ENCODE measurements around the gene EFCAB12.
A peak's percentile ranks its signal among the peaks of the same experiment; 100 is the strongest.
"Not testable (repeated sequence)": the region's sequence is repeated elsewhere in the genome, so short reads cannot be mapped to it uniquely, and the experiment has no call there.

The EFCAB12 gene

DNA sequence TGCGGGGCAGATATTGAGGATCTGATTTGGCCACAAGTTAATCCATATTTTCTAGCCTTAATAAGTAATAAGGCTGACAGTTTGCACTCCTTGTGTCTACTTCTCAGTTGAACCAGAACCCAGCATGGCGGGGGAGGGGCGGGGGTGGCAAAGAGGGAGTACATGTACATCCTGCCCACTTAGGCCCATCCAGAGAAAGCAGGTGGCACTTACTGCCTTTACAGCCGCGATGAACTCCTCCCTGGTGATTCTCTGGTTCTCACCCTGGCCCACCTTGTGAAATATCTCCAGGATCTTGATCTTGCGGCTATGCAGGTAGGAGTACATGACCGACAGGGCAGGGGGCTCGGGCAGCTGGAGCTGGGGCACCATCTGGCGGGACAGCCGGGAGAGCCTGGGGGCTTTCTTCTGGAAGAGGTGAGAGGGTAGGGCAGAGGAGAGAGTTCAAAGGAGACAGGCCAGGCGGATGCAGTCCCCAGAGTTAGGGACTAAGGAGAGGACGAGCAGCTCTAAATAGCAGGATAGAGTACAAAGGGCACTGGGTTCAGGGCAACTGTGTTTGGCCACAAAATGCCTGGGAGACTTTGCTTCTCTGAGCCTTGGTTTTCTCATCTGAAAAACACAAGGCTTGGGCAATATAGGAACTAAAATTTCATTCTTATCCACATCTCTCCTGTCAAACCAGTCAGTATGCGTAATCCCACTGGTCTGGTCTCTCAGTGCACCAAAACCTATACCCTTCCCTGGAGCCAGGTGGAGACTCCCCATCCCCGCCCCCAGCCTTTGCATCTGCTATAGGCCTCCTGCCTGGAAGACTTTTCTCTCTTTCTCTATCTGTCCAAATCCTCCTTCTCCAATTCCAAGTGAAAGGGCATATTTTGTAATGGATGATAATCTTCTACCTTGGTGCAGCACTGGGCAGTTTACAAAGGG lies 10.1 kb downstream of the EFCAB12 start:
- DNase-seq, result no peak

DNA sequence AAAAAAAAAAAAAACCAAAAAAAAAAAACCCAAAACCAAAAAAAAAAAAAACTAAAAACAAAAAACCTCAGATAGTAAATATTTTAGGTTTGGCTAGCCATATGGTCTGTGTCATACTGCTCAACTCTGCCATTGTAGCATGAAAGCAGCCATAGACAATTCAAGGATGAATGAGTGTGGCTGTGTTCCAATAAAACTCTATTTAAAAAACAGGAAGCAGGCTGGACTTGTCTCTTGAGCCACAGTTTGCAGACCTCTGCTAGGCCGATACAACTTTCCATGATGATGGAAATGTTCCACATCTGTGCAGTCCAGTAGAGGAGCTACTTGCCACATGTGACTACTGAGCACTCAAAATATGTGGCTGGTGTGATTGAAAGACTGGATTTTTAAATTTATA lies 11.1 kb downstream of the EFCAB12 start:
- no peak for DNase-seq

DNA sequence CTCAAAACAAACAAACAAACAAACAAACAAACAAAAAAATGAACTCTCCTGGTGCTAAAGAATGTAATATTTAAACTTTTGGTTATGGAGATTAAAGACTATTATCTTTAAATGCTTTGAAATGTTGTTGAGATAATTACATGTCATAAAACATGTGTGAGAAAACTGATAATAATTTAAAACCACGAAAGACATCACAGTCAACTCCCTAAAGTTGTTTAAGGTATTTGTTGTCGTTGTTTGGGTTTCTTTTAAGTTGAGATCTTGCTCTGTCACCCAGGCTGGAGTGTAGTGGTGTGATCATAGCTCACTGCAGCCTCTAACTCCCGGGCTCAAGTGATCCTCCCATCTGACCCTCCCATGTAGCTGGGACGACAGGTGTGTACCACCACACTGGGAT lies 12.0 kb downstream of the EFCAB12 start:
- no peak for DNase-seq

DNA sequence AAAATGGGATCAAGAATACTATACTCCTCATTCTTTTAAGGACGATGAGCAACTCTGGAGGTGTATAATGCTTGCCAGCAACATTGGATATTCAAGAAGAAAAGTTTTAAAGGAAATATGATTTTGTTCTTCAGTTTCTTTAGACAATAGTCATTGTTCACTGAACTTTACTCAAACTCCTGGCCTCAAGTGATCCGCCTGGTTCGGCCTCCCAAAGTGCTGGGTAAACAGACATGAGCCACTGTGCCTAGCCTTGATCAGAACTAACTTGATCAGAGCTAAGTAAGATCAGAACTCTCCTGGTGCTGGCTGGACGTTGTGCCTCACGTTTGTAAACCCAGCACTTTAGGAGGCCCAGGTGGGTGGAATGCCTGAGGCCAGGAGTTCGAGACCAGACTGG lies 12.6 kb downstream of the EFCAB12 start:
- DNase-seq, result no peak

DNA sequence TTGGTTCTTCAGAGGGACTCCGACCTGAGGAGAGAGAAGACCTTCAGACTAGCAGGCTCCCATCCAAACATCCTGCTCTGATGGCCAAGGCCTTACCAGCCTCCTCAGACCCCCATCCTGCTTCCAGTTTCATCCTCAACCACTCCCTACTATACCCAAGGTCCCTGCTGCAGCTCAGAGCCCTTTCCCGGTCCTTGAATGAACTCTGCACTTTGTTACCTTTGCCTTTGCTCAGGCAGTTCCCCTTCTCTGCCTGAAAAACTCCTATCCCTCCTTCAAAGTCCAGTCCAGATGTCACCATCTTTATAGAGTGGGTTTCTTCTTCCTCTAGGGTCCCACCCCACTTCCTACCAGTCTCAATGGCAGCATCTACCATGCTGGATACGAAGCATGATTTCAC lies 13.1 kb downstream of the EFCAB12 start:
- DNase-seq, result no peak

DNA sequence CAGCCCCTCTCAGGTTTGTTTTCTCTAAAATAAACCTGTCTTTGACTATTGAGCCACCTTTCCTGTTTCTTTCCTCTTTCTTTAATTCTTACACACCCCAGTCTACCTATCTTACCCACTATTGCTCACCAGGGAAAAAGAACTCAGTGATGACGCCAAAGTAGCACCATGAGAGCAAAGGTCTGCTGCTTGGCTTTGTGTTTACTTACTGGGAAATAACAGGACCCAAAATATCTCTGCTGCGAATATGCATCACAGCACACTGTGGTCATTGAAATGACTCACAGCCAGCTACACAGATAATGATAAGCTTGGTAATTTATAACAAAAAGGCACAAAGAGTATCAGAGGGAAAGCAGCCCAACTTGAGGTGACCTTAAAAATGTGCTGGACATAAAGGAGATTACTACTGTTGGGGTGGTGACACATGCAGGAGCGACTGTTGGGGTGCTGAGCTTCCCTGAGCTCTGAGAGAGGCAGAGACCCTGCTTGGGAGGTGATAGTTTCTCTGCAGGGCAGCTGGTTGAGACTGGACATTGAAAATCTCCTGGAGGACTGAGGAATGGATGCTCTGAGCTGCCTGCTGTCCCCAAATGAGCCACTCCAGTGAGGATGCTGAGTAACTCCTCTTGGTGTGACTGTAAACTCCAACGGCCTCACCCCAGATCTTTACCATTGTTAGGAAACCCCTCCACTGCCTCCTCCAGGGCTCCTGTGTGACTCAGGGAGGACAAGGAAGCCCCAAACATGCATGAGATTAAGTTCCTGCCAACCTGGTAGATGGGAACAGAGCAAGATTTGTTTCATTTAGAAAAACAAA lies 14.5 kb downstream of the EFCAB12 start:
- no peak for DNase-seq

DNA sequence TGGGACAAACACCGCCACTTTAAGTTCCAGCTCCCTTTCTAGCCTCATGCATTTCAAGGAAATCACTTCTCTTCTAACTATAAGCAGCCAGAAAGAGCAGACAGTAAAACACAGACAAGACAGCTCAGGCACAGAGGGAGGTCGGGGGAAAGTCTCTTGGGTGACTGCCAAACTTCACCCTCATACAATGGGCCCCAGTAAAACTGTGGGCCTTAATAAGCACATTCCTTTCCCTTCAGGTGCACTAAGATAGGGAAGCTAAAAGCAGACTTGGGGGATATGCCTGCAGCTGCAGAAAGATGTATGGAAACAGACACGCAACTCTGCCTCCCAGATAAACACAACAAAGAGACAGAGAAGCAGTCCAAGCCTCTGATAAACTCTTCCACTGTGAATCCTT lies 15.2 kb downstream of the EFCAB12 start:
- not testable (repeated sequence) for DNase-seq

DNA sequence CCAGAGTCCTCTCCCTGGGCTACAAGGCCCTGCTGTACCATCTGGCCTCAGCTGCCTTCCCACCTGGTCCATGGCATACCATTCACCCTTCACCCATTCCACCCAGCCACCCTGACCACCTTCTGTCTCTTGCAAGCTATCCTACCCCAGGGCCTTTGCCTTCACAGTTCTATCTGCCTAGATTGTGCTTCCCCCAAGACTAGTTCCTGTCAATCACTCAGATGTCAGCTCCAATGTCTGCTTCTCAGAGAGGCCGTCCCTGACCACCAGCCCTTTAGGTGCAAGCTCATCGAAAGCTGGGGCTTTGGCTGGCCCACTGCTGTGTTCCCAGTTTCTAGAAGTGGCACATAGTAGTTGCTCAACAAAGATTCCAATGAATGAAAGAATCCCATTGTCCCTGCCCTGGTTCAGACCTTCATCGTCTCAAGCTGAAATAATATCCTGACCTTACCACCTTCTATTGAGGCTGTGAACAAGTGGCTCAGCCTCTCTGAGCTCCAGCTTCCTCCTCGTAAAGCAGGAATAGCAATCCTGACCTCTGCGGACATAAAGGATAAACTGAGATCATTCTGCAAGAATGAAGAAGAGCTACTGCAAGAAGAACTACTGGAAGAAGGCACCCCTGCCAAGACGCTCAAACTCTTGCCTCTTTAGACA lies 15.8 kb downstream of the EFCAB12 start:
- DNase-seq, result no peak

DNA sequence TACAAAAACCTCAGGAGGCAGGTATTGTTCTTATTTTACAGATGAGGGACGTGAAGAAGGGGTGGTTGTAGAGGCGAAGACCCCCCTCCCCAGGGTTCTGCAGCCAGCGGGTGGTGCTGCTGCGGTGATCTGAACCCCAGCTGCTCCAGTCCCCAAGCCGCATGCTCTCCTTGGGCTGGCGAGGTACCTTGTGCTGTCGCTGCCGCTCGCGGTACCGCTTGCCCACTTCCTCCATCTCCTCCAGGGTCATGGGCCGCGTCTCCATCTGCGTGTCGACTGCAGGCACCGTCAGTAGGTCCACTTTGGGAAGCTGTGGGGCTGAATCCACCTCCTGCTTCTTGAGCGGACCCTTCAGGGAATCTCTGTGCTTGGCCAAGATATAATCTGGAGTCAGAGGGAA lies 17.5 kb downstream of the EFCAB12 start:
- DNase-seq, result no peak

DNA sequence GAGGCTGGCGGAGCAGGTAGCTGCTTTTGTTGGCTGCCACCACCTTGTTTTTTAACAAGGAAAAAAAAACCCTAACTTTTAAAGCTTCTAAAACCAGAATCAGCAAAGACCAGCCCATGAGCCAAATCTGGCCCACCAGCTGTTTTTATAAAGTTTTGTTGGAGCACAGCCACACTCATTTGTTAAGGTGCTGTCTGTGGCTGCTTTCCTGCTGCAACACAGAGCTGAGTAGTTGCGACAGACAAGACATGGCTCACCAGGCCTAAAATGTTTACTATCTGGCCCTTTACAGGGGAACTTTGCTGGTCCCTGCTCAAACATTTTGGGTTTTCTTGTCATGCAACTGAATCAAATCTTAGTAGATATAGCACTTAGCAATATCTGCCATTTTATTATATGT lies 18.9 kb downstream of the EFCAB12 start:
- DNase-seq, result no peak

DNA sequence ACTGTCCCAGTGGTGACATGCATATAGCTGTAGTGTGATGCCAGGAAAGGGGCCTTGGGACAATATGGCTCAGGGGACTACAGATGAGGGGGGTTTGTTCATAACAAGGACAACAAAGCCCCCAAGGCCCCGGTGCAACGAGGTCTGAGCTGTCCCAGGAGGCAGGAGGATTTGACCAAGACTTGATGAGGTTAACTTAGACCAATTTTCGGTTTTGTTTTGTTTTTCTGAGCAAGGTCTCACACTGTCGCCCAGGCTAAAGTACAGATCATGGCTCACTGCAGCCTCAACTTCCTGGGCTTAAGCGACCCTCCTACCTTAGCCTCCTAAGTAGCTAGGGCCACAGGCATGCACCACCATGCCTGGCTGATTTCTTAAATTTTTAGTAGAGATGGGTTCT lies 23.8 kb downstream of the EFCAB12 start:
- no peak for DNase-seq

DNA sequence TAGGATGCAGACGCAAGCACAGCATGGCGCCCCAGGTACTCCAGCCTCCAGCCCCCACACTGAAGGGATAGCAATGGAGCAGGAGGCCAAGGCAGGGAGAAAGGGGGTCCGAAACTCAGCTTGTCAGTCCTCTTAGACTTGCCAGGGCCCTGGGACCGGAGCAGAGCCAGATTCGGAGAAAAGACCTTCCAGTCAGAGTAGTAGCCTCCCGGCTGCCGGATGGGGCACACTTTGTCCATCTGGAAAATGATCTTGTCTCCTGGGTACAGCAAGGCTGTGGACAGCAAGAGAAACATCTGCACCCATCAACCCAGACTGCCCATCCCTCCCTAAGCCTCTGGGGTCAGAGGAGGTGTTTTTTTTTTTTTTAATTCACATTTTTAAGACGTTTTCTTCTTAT lies 24.3 kb downstream of the EFCAB12 start:
- no peak for DNase-seq

DNA sequence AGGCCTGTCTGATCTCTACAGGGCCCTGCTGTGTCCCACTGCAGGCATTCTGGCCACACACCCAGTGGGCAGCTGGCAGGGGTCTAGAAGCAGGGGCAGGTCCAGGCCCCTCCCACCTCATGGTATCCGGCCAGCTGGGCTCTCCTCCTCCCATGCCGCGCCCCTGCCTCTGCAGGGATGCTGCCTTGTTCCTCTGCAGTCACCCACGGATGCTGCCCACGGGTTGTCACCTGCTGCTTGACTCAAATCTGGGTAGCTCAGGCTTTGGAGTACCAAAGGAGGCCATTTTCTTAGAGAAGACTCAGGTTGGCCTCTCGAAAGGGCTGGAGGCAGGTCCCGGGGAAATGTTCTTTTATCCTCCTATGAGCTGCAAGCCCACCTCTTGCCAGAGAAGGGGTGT lies 25.0 kb downstream of the EFCAB12 start:
- no peak for DNase-seq

DNA sequence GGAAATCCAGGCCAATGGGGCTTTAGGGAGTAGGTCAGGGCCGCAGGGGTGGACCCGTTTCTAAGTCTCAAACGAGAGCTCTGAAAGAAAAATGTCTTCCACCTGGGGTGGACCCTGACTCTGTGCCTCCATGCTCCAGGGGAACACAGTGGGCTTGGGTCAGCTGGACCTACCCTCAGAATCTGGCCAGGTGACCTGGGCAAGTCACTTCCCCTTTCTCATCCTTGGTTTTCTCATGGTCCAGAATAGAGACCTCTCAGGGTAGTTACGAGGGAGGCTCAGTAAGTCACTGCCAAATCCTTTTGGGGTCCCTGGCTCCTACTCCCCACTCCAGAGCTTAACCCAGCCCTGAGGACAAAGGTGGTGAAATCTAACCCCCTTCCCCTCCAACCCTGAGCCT lies 25.8 kb downstream of the EFCAB12 start:
- DNase-seq, result no peak

DNA sequence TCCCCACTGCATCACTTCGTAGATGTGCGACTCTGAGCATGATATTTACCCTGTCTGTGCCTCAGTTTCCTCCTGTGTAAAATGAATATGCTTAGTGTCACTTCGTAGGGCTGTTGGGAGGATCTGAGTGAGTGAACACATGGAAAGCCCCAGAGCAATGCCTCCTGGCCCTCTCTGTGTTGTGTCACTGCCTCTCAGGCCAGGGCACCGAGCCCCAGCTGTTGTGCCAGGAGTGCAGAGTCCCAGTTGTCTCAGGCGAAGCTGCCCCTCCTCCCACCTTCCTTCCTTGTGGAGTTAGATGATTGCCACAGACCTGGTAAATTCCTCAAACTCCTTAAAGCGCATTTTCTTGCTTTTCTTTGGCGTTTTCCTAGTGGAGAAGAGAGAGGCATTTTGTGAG lies 26.2 kb downstream of the EFCAB12 start:
- no peak for DNase-seq

DNA sequence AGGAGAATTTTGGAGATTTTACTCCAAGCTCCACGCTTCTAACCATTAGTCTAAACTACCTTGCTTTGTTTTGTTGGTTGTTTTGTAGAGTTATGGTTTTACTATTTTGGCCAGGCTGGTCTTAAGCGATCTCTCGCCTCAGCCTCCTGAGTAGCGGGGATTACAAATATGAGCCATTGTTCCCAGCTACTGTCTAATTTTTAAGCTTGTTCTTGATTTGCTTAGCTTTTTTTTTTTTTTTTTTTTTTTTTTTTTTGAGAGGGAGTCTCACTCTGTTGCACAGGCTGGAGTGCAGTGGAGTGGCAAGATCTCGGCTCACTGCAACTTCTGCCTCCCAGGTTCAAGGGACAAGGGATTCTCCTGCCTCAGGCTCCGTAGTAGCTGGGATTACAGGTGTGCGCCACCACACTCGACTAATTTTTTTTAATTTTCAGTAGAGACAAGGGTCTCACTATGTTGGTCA lies 28.5 kb downstream of the EFCAB12 start:
- DNase-seq, result no peak

DNA sequence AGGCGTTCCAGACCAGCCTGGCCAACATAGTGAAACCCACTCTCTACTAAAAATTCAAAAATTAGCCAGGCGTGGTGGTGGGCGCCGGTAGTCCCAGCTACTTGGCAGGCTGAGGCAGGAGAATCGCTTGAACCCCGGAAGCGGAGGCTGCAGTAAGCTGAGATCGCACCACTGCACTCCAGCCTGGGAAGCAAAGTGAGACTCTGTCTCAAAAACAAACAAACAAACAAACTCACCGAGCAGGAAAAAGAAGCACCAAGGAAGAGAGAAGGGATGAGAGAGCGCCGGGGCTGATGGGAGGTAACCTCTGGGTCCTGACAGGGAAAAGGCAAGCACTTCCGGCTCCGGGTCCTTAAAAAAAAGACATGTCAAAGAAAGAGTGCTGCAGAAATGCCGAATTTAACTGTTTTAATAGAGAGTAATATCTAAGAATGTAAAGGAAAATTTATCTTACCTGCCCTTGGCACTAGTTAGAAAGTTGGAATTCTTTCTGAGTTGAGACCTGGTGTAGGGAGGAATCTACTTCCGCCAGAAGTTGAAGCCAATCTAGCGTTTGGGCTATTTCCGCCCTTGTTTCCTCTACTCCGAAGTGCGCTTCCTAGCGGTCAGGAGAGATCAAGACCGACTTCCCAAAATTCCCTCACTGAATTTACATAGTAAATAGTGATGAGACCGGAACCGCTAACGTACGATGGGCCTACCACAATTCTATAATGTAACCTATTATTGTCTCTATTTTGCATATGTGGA lies 29.1 kb downstream of the EFCAB12 start:
- DNase-seq, result peak; percentile 92

DNA sequence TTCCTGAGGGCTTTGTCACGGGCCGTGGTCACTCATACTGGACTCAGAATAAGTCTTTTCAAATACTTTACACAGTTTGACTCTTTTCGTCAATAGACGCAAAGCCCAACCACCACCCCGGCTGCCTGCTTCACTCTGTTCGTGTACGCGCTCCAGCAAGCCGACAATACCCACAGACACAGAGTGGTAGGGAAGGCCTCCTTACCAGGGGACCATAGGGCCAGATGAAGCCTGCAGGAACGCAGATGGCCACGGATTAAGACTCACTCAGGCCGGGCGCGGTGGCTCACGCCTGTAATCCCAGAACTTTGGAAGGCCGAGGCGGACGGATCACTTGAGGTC lies 29.7 kb downstream of the EFCAB12 start:
- no peak for DNase-seq

DNA sequence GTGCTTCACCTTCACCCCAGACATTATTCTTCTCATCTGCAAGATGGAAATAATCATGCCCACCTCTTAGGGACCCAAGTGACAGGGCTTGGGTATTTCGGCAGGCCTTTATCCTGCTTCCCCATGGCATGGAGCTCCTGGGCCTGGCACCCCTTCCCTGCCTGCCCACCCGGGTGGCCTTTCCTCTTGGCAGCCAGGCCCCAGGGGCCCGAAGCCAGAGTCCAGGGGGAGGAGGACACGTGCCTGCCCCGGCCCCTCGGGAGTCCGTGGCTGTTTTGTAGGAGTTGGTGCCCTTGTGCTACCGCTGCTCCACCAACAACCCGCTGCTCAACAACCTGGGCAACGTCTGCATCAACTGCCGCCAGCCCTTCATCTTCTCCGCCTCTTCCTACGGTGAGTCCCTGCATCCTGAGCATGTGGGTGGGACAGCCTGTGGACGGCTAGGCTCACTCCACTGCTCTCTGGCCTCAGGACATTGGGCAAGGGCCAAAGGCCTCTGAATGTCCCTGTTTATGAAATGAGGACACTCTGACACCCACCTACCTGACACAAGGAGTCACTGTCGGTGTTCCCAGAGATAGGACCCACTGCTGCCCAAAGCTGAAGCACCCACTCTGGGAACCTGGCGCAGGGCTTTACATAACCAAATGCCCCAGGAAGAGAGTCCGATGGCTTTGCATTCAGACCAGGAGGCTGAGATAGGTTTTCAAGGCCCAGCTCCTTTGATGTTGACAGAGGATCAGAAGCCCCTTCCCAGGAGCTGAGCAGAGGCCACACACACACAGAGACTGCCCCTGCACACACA lies 34.5 kb downstream of the EFCAB12 start:
- DNase-seq, result not testable (repeated sequence)

DNA sequence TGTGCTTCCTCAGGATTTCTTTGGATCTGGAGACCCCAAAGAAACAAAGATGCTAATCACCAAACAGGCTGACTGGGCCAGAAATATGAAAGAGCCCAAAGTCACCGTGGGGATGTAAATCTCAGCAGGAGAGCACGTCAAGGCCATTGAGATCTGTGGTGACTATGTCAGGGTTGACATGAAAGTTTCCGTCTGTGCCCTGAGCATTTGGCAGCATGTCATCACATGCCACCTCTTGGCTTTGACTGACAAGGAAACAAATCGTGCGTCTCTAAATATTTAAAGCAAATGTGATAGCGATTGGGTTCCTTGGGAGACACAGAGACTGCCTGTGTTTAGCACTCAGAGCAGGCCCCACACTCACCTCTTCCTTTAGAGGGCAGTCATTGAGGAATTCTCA lies 35.2 kb downstream of the EFCAB12 start:
- no peak for DNase-seq

DNA sequence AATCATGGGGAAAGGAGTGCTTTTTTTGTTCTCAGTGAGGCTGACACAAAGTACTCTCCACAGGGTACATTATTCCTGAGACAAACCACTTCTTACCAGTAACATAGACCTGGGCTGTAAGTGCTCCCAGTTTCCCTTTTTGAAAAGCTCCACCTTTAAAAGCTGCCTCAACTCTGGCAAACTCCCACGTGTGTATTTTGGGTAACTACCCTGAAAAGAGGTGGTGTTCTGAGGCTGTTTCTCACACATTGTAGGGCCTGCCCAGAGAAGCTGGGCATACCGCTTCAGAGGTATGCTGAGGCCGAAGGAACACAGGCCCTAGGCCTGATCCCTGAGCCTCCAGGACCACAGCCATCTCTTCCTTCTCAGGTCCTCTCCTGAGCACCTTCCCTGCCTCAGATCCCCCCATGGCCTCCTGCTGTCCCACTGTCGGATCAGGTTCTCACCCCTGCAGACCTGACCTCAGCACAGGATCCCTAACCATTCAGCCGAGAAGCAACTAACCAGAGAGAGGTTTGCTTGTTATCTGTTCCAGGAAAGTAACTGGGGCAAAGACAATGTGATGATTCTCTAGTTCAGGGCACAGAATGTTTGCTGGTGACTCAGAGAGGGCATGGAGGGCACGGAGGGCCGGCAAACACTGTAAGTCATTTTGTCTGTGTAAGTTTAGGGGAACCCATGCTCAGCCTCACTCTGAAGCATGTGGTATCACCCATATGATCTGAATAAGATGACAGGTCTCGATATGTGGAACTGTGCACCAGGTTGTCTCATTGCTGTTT lies 36.1 kb downstream of the EFCAB12 start:
- DNase-seq, result not testable (repeated sequence)
